HUES48 (cell line): Measurements from ENCODE around the gene RNF152.
"Not testable (repeated sequence)": the region's sequence is repeated elsewhere in the genome, so short reads cannot be mapped to it uniquely, and the experiment has no call there.

Experiments used
- H3K27ac ChIP-seq: one replicate; pipeline ENCODE4 v1.7.0; 2013; ENCODE audit warnings: low read depth, low read length, inconsistent platforms
- H3K27me3 ChIP-seq: 2 replicates; pipeline ENCODE4 v1.6.1; 2013; ENCODE audit warnings: mild to moderate bottlenecking, low read length; ENCODE audit not compliant: control insufficient read depth, insufficient read depth
- H3K36me3 ChIP-seq: 2 replicates; pipeline ENCODE4 v1.6.1; 2013; ENCODE audit warnings: low read length; ENCODE audit not compliant: control insufficient read depth, insufficient read depth
- H3K4me1 ChIP-seq: 2 replicates; pipeline ENCODE4 v1.6.1; 2013; ENCODE audit warnings: mild to moderate bottlenecking, low read length; ENCODE audit not compliant: control insufficient read depth, insufficient read depth
- H3K4me3 ChIP-seq: 2 replicates; pipeline ENCODE4 v1.5.1; 2013; ENCODE audit warnings: mild to moderate bottlenecking, low read depth, low read length
- H3K9ac ChIP-seq: 2 replicates; pipeline ENCODE4 v1.6.1; 2013; ENCODE audit warnings: mild to moderate bottlenecking, low read depth, low read length, moderate library complexity
- H3K9me3 ChIP-seq: 2 replicates; pipeline ENCODE4 v1.6.1; 2013; ENCODE audit warnings: low read length; ENCODE audit not compliant: control insufficient read depth, insufficient read depth

Gene RNF152

DNA sequence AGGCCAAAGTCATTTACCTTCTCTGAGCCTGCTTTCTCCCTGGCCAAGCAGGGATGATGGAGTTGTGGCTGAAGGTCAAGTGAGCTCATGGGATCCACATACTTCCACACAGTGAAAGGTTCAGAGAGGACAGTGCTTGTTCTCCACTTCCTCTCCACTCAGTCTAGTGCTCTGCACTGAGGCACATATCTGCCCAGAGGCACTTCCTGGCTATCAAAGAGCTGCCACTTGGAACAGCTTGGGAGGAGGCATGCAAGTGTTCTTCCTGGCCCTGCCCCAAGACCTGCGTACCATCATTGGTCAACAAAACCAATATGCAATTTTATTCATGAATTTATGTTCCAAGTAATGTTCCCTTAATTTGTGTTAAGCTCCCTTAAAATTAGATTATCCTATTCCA, 71.9 kb downstream of the RNF152 start:
- Histone ChIP-seq H3K36me3 (no peaks in the 10 kb centered on the region), H3K9ac (no peak overlapping the region)

DNA sequence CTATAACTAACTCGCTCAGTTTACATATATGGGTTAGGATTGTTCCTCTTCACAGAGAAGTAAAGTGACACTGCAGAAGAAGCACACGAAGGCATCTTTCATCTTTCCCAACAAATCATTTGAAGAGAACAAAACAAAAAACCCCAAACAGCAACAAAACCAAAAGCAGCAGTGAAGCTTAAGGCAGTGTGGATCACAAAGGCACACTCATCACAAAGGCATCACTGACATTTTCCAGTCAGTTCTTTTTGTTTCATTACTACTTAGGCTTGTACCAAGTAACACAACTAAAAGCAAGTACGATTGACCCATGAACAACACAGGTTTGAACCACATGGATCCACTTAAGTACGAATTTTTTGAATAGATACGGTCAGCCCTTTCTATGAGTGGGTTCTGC, 75.7 kb downstream of the RNF152 start:
- Histone ChIP-seq H3K4me3 (no peak overlapping the region), H3K4me1 (no peaks in the 10 kb centered on the region), H3K9ac (no peak overlapping the region), H3K27me3 (no peaks in the 10 kb centered on the region), H3K9me3 (no peaks in the 10 kb centered on the region), H3K27ac (no peak overlapping the region), H3K36me3 (no peaks in the 10 kb centered on the region)

More for the DNA sequence above, 71.9 kb downstream of the RNF152 start:
- Histone ChIP-seq H3K4me1 (no peaks in the 10 kb centered on the region), H3K27ac (no peak overlapping the region), H3K27me3 (no peaks in the 10 kb centered on the region), H3K4me3 (no peak overlapping the region), H3K9me3 (no peaks in the 10 kb centered on the region)

- no peak overlapping the region for H3K4me3 ChIP-seq
- no peaks in the 10 kb centered on the region for H3K27me3 ChIP-seq
- H3K36me3 ChIP-seq, result no peaks in the 10 kb centered on the region
- H3K9ac ChIP-seq, result no peak overlapping the region
- H3K4me1 ChIP-seq, result no peaks in the 10 kb centered on the region
- no peaks in the 10 kb centered on the region for H3K9me3 ChIP-seq
- H3K27ac ChIP-seq, result no peak overlapping the region
Measured at GRCh38 chr18:61815885-61816470, 76.8 kb downstream of the RNF152 start.

GRCh38 chr18:61808286-61808685, 84.5 kb downstream of the RNF152 start:
- Histone ChIP-seq H3K27me3 (no peaks in the 10 kb centered on the region), H3K9me3 (no peaks in the 10 kb centered on the region), H3K4me1 (peaks cover 11% of the 10 kb centered on the region), H3K27ac (no peak overlapping the region), H3K4me3 (no peak overlapping the region), H3K36me3 (no peaks in the 10 kb centered on the region), H3K9ac (no peak overlapping the region)

DNA sequence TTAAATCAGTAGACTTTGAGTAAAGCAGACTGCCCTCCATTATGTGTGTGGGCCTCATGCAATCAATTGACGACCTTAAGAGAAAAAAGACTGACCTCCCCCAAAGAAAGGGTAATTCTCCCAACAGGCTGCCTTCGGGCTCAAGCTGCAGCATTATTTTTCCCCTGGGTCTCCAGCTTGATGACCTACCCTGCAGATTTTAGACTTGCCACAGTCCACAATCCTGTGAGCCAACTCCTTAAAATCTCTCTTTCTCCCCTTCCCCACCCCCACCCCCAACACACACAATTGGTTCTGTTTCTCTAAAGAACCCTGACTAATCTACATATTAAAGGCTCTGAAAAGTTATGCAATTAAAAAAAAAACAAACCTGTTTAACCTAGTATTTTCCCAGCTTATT, 89.4 kb downstream of the RNF152 start:
- no peaks in the 10 kb centered on the region for H3K9me3 ChIP-seq
- no peak overlapping the region for H3K9ac ChIP-seq
- no peak overlapping the region; the same call in 1 of the 2 replicates for H3K4me3 ChIP-seq
- H3K36me3 ChIP-seq, result no peaks in the 10 kb centered on the region
- H3K27ac ChIP-seq, result peak overlapping the region; percentile 31
- no peaks in the 10 kb centered on the region for H3K27me3 ChIP-seq
- H3K4me1 ChIP-seq, result peaks cover 16% of the 10 kb centered on the region

- no peaks in the 10 kb centered on the region for H3K27me3 ChIP-seq
- H3K4me1 ChIP-seq, result peaks cover 14% of the 10 kb centered on the region
- H3K9ac ChIP-seq, result no peak overlapping the region
- H3K27ac ChIP-seq, result no peak overlapping the region
- H3K36me3 ChIP-seq, result no peaks in the 10 kb centered on the region
- H3K9me3 ChIP-seq, result no peaks in the 10 kb centered on the region
- H3K4me3 ChIP-seq, result no peak overlapping the region
Measured at GRCh38 chr18:61797696-61798590, 94.9 kb downstream of the RNF152 start.

GRCh38 chr18:61791031-61791430, 101.8 kb downstream of the RNF152 start:
- H3K36me3 ChIP-seq, result no peaks in the 10 kb centered on the region
- peaks cover 5% of the 10 kb centered on the region; the same call in 1 of the 2 replicates for H3K4me1 ChIP-seq
- no peak overlapping the region for H3K27ac ChIP-seq
- H3K4me3 ChIP-seq, result no peak overlapping the region
- H3K9ac ChIP-seq, result no peak overlapping the region
- no peaks in the 10 kb centered on the region for H3K27me3 ChIP-seq
- no peaks in the 10 kb centered on the region for H3K9me3 ChIP-seq

- H3K9ac ChIP-seq, H3K27ac ChIP-seq, H3K36me3 ChIP-seq, H3K9me3 ChIP-seq, H3K27me3 ChIP-seq, H3K4me1 ChIP-seq, H3K4me3 ChIP-seq: not testable (repeated sequence)
Measured at GRCh38 chr18:61787011-61787670, 105.7 kb downstream of the RNF152 start.

GRCh38 chr18:61785588-61785987, 107.2 kb downstream of the RNF152 start:
- Histone ChIP-seq H3K4me3 (no peak overlapping the region), H3K9me3 (no peaks in the 10 kb centered on the region), H3K36me3 (no peaks in the 10 kb centered on the region), H3K27me3 (no peaks in the 10 kb centered on the region), H3K4me1 (no peaks in the 10 kb centered on the region), H3K27ac (no peak overlapping the region), H3K9ac (no peak overlapping the region)

DNA sequence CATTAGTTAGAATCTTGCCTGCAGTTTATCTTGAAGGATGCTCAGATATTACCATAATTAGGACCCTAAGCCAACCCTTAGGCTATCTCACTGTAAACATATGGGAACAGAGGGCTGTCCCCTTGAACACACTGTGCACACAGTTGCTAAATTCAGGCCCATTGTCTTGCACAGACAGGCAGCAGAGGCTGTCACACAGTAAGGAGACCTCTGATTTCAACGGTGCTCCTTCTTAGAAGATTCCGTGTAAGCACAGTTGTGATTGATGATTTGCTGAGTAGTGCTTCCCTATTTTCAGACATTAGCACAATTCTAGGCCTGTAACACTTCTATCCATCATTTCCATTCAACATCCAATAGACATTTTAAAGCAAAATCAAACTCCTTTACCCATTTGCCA, 108.0 kb downstream of the RNF152 start:
- Histone ChIP-seq H3K9ac (no peak overlapping the region), H3K4me1 (no peaks in the 10 kb centered on the region), H3K4me3 (no peak overlapping the region), H3K27me3 (no peaks in the 10 kb centered on the region), H3K27ac (no peak overlapping the region), H3K9me3 (no peaks in the 10 kb centered on the region), H3K36me3 (no peaks in the 10 kb centered on the region)

DNA sequence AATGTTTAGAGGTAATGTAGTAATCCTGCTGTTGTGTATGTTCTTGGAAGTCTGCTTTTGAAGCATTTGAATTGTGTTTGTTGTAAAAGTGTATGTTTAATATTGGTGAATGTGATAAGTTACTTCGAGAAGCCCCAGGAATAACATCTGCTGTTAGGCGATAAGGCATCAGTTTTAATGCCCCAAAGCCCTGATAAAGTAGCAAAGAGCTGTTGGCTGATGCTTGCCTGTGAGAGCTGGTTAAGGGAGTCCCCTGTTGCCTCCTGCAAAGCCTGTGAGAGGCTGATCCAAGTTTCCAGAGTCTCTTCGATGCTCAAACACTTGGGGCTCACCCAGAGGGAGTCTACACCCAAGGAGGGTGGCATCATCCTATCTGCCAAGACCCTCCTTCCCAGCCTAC, 110.3 kb downstream of the RNF152 start:
- no peaks in the 10 kb centered on the region for H3K36me3 ChIP-seq
- no peak overlapping the region for H3K27ac ChIP-seq
- H3K4me3 ChIP-seq, result no peak overlapping the region
- H3K27me3 ChIP-seq, result no peaks in the 10 kb centered on the region
- no peak overlapping the region for H3K9ac ChIP-seq
- no peaks in the 10 kb centered on the region for H3K4me1 ChIP-seq
- no peaks in the 10 kb centered on the region for H3K9me3 ChIP-seq
